Natural killer cell (primary cell): ENCODE data around the gene ZNG1A. TPM values are rescaled to one million over a fixed set of nuclear protein-coding genes. Genes with fewer than 3 reads are reported as not detected.

Experiments used
- ATAC-seq, 3 donors: fragments of 150-1000 bp in 2 of 3; fragments of 200-7000 bp in 1 of 3; cut with Tn5 transposase; 1 replicate in 1 of 3; 2 replicates in 2 of 3; pipeline ENCODE4 v1.10.0; 2021; ENCODE audit warnings: mild to moderate bottlenecking in 2 of 3, moderate library complexity in 2 of 3
- DNase-seq, 2 donors: peaks; one replicate each; pipeline versions ENCODE4 v3.0.0 to v3.0.0-alpha.2; 2013 to 2021; ENCODE audit warnings: mixed read lengths in 1 of 2
- H3K27ac ChIP-seq: one replicate; pipeline ENCODE4 v1.5.1; 2013; ENCODE audit warnings: mild to moderate bottlenecking, low read length
- H3K27me3 ChIP-seq: one replicate; pipeline ENCODE4 v1.6.1; 2013; ENCODE audit warnings: low read length; ENCODE audit not compliant: control insufficient read depth, insufficient read depth
- H3K36me3 ChIP-seq: one replicate; pipeline ENCODE4 v1.6.1; 2013; ENCODE audit warnings: low read length; ENCODE audit not compliant: control insufficient read depth, insufficient read depth
- H3K4me1 ChIP-seq: one replicate; pipeline ENCODE4 v1.6.1; 2013; ENCODE audit warnings: low read length; ENCODE audit not compliant: control insufficient read depth, insufficient read depth
- H3K4me3 ChIP-seq: one replicate; pipeline ENCODE4 v1.5.1; 2013; ENCODE audit warnings: low read length
- H3K9me3 ChIP-seq: one replicate; pipeline ENCODE4 v1.6.1; 2013; ENCODE audit warnings: low read length; ENCODE audit not compliant: control insufficient read depth, insufficient read depth
- H3K27ac Mint-ChIP-seq, 2 donors: one replicate each; pipeline ENCODE4 v1.8.0; 2022; ENCODE audit warnings: mild to moderate bottlenecking in 2 of 2, mixed read lengths in 2 of 2, moderate library complexity in 1 of 2
- H3K27me3 Mint-ChIP-seq, 2 donors: one replicate each; pipeline ENCODE4 v1.8.0; 2022; ENCODE audit warnings: low read depth in 2 of 2, mixed read lengths in 2 of 2
- H3K36me3 Mint-ChIP-seq: one replicate; pipeline ENCODE4 v1.8.0; 2022; ENCODE audit warnings: mixed read lengths
- H3K4me1 Mint-ChIP-seq, 2 donors: one replicate each; pipeline ENCODE4 v1.8.0; 2022; ENCODE audit warnings: mixed read lengths in 2 of 2
- H3K4me3 Mint-ChIP-seq: one replicate; pipeline ENCODE4 v1.8.0; 2022; ENCODE audit warnings: mild to moderate bottlenecking, moderate library complexity, mixed read lengths
- H3K9me3 Mint-ChIP-seq, 2 donors: one replicate each; pipeline ENCODE4 v1.8.0; 2022; ENCODE audit warnings: mixed read lengths in 2 of 2
- CTCF ChIP-seq: fragments of 200-600 bp; IDR thresholded peaks from one replicate; pipeline ENCODE4 v1.8.0; 2022; ENCODE audit warnings: antibody characterized with exemption
- WGBS: methylation state at CpG from one replicate; pipeline ENCODE4 v1.1.7; 2013; ENCODE audit warnings: missing lambda C conversion rate; ENCODE audit not compliant: insufficient coverage; 5-methylcytosine and 5-hydroxymethylcytosine counted together
- intact Hi-C: fragments of 100-400 bp; cut with micrococcal nuclease; formaldehyde crosslinking; loops from one replicate; pipeline ENCODE4 v1.14.2; 2022
- total RNA-seq, 4 donors: library from RNA; stranded (reverse); fragments of 120-200 nt in 1 of 4; gene quantifications; one replicate each; pipeline versions ENCODE4 v1.2.3 to v1.2.4, GENCODE V29; 2013 to 2022

ZNG1A gene
- total RNA-seq, 3 donors from 2014 or later (not counting 1 experiment from before 2014, with no cell fraction given), result 10.3 to 13.6 (median 12.1) TPM

GRCh38 chr9:211557-211956 is 32.7 kb upstream of the ZNG1A start:
- intact Hi-C loops, result no loop called here
- Mint-ChIP-seq H3K36me3 (no peaks in the 10 kb centered on the region), H3K4me3 (no peak overlapping the region), H3K27ac (no peak overlapping the region), H3K9me3 (no peaks in the 10 kb centered on the region), H3K4me1 (peaks cover 7 to 12% of the 10 kb centered on the region in 2 donors), H3K27me3 (no peaks in the 10 kb centered on the region)
- 75% methylated on average over 5 of the region's 5 CpGs for WGBS
- peaks cover 14% of the 10 kb centered on the region for H3K4me1 ChIP-seq
- no peaks in the 10 kb centered on the region for H3K36me3 ChIP-seq
- H3K9me3 ChIP-seq, result no peaks in the 10 kb centered on the region
- no peak overlapping the region for H3K4me3 ChIP-seq
- no peak for TF ChIP-seq CTCF
- no peak for DNase-seq
- no peaks in the 10 kb centered on the region for H3K27me3 ChIP-seq
- no peak overlapping the region for H3K27ac ChIP-seq
- ATAC-seq, result no peak

- Histone ChIP-seq H3K27ac (no peak overlapping the region), H3K4me3 (no peak overlapping the region), H3K4me1 (peaks cover 9% of the 10 kb centered on the region), H3K36me3 (no peaks in the 10 kb centered on the region), H3K9me3 (no peaks in the 10 kb centered on the region), H3K27me3 (no peaks in the 10 kb centered on the region)
- ATAC-seq, result no peak
- intact Hi-C loops, result no loop called here
- Mint-ChIP-seq H3K4me3 (no peak overlapping the region), H3K9me3 (no peaks in the 10 kb centered on the region), H3K27me3 (no peaks in the 10 kb centered on the region), H3K36me3 (no peaks in the 10 kb centered on the region), H3K27ac (no peak overlapping the region), H3K4me1 (peaks cover 3 to 7% of the 10 kb centered on the region in 2 donors)
- 87% methylated on average over 6 of the region's 7 CpGs for WGBS
- no peak for DNase-seq
- TF ChIP-seq CTCF, result no peak
Measured at GRCh38 chr9:211036-211435, 32.2 kb upstream of the ZNG1A start.

- 70% methylated on average over 14 of the region's 14 CpGs for WGBS
- H3K9me3 Mint-ChIP-seq, result no peaks in the 10 kb centered on the region
- ATAC-seq, result no peak
Measured at GRCh38 chr9:209143-209758, 30.4 kb upstream of the ZNG1A start.

More at GRCh38 chr9:209143-209758, 30.4 kb upstream of the ZNG1A start:
- Histone ChIP-seq H3K9me3 (no peaks in the 10 kb centered on the region), H3K4me3 (no peak overlapping the region), H3K27ac (no peak overlapping the region), H3K27me3 (no peaks in the 10 kb centered on the region), H3K4me1 (peaks cover 7% of the 10 kb centered on the region), H3K36me3 (no peaks in the 10 kb centered on the region)
- no peak for TF ChIP-seq CTCF
- intact Hi-C loops, result no loop called here
- no peaks in the 10 kb centered on the region for H3K4me1 Mint-ChIP-seq
- H3K27ac Mint-ChIP-seq, result no peak overlapping the region
- no peak for DNase-seq
- H3K27me3 Mint-ChIP-seq, result no peaks in the 10 kb centered on the region
- H3K4me3 Mint-ChIP-seq, result no peak overlapping the region
- H3K36me3 Mint-ChIP-seq, result no peaks in the 10 kb centered on the region
